ENCODE data around the gene OPTN.
"Not testable (repeated sequence)": the region's sequence is repeated elsewhere in the genome, so short reads cannot be mapped to it uniquely, and the experiment has no call there.

Gene OPTN

DNA sequence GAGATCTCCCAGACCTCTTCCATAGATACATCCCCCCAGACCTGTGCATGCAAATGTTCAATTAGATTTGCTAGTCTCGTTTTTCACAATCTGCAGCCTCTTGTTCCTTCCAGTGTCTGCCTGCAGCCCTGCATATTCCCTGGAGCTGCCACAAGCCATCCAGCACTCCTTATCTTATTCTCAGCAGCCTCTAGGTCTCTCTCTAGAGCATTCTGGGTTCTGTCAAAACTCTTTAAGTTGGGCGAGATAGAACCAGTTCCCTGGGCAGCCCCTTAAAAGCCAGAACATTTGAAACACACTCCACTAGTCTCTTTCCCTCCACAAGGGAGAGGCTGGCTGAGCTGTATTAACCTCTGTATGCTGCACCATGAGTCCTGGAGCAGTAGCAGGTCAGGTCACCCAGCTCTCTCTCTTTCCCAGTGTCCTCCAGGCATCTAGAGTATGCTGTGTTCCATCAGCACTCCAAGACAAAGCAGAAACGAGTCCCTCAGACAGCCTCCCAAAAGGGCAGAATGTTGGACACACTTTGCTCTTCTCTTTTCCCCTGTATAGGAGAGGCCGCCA, 40.7 kb downstream of the OPTN start:
- TF ChIP-seq, protein P1, sequence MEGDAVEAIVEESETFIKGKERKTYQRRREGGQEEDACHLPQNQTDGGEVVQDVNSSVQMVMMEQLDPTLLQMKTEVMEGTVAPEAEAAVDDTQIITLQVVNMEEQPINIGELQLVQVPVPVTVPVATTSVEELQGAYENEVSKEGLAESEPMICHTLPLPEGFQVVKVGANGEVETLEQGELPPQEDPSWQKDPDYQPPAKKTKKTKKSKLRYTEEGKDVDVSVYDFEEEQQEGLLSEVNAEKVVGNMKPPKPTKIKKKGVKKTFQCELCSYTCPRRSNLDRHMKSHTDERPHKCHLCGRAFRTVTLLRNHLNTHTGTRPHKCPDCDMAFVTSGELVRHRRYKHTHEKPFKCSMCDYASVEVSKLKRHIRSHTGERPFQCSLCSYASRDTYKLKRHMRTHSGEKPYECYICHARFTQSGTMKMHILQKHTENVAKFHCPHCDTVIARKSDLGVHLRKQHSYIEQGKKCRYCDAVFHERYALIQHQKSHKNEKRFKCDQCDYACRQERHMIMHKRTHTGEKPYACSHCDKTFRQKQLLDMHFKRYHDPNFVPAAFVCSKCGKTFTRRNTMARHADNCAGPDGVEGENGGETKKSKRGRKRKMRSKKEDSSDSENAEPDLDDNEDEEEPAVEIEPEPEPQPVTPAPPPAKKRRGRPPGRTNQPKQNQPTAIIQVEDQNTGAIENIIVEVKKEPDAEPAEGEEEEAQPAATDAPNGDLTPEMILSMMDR (IDR thresholded peaks at IDR 0.05; ENCODE audit: control insufficient read depth, insufficient read depth, low read depth, low read length, missing control alignments): no peak
- no peak overlapping the region for H3K4me3 ChIP-seq (ENCODE audit: control insufficient read depth, low read depth, low read length)

DNA sequence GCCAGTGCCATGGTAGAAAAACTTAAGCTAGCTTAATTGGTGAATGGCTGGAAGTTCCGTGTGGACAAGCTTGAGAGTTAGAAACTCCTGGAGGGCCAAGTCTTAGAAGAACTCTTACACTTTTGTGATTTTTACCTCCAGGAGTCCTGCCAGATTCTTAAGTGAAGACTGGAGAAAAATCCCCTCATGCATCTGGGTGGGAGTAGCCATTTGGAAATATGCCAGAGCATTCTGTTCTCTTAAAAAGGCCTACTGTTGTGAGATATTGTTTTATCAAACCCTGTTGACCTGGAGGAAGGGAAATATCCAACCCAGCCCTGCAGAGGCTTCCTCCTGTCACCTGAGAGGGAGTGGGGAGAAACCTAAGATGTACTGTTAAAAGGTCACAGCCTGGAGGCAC, 43.8 kb downstream of the OPTN start:
- TF ChIP-seq, protein P1 (IDR thresholded peaks at IDR 0.05; ENCODE audit: control insufficient read depth, insufficient read depth, low read depth, low read length, missing control alignments): no peak
- no peak overlapping the region for H3K4me3 ChIP-seq (ENCODE audit: control insufficient read depth, low read depth, low read length)
- no peak for DNase-seq (ENCODE audit: low read depth)

More for the DNA sequence above, 40.7 kb downstream of the OPTN start:
- DNase-seq (ENCODE audit: low read depth): no peak

DNA sequence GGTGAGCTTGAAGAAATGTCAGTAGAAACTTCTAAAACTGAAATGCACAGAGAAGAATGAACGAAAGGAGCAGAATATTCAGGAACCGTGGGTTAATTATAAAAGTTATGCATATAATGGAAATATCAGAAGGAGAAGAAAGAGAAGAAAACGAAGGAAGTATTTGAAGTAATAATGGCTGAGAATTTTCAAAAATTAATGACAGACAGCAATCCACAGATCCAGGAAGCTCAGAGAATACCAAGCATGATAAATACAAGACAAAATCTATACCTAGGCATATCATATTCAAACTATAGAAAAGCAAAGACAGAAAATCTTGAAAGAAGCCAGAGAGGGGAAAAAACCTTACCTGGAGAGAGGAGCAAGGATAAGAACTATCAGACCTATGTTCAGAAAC, 44.9 kb downstream of the OPTN start:
- no peak for DNase-seq (ENCODE audit: low read depth)

DNA sequence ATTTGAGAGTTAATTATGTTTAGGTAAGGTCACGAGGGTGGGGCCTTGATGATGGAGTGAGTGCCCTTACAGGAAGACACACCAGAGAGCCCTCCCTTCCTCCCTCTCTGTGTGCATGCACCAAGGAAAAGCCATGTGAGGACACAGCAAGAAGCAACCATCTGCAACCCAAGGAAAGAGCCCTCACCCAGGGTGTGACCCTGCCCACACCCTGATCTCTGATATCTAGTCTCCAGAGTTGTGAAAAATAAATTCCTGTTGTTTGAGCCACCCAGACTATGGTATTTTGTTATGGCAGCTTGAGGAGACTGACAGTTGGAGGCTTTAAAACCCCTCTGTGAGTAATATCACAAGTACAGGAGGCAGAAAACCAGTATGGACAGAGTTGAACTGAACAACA, 46.4 kb downstream of the OPTN start:
- TF ChIP-seq, protein P1 (IDR thresholded peaks at IDR 0.05; ENCODE audit: control insufficient read depth, insufficient read depth, low read depth, low read length, missing control alignments): no peak
- no peak for DNase-seq (ENCODE audit: low read depth)
- H3K4me3 ChIP-seq (ENCODE audit: control insufficient read depth, low read depth, low read length): no peak overlapping the region

More for the DNA sequence above, 44.9 kb downstream of the OPTN start:
- TF ChIP-seq, protein P1 (IDR thresholded peaks at IDR 0.05; ENCODE audit: control insufficient read depth, insufficient read depth, low read depth, low read length, missing control alignments): no peak
- no peak overlapping the region for H3K4me3 ChIP-seq (ENCODE audit: control insufficient read depth, low read depth, low read length)

DNA sequence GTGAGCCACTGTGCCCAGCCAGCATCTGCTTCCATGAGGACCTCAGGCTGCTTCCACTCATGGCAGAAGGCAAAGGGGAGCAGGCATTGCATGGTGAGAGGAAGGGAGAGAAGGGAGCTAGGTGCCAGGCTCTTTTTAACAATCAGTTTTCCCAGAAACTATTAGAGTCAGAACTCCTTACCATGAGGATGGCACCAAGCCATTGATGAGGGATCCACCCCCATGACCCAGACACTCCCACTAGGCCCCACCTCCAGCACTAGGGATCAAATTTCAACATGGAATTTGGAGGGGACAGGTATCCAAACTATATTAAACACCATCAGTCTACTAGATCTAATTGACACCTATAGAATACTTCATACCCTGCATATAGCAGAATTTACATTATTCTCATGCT, 47.2 kb downstream of the OPTN start:
- no peak for DNase-seq (ENCODE audit: low read depth)
- TF ChIP-seq, protein P1 (IDR thresholded peaks at IDR 0.05; ENCODE audit: control insufficient read depth, insufficient read depth, low read depth, low read length, missing control alignments): no peak
- H3K4me3 ChIP-seq (ENCODE audit: control insufficient read depth, low read depth, low read length): no peak overlapping the region

DNA sequence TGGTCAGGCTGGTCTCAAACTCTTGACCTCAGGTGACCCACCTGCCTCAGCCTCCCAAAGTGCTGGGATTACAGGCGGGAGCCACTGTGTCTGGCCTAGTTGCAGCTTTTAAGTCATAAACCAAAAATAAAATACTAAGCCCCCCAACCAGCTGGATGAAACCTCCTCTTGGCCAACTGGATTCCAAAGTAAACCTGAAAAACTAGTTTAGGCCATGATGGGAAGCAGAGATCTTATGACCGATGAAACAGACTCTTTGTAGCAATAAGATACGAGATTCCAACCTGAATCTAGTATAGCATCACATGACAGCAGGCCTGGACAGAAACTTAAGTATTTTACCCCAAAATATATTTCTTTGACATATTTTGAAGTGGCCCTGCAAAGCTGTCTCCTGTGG, 52.3 kb downstream of the OPTN start:
- no peak for DNase-seq (ENCODE audit: low read depth)
- TF ChIP-seq, protein P1 (IDR thresholded peaks at IDR 0.05; ENCODE audit: control insufficient read depth, insufficient read depth, low read depth, low read length, missing control alignments): no peak
- no peak overlapping the region for H3K4me3 ChIP-seq (ENCODE audit: control insufficient read depth, low read depth, low read length)

DNA sequence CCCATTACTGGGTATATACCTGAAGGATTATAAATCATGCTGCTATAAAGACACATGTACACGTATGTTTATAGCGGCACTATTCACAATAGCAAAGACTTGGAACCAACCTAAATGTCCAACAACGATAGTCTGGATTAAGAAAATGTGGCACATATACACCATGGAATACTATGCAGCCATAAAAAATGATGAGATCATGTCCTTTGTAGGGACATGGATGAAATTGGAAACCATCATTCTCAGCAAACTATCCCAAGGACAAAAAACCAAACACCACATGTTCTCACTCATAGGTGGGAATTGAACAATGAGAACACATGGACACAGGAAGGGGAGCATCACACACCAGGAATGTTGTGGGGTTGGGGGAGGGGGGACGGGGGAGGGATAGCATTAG, 55.9 kb downstream of the OPTN start:
- DNase-seq (ENCODE audit: low read depth); H3K4me3 ChIP-seq (ENCODE audit: control insufficient read depth, low read depth, low read length): not testable (repeated sequence)
